CD4-positive, alpha-beta T cell (primary cell): ENCODE data around the gene CD74. TPM values are rescaled to one million over a fixed set of nuclear protein-coding genes. Genes with fewer than 3 reads are reported as not detected.

Experiments
- ATAC-seq: fragments of 200-7000 bp; cut with Tn5 transposase; one replicate; pipeline ENCODE4 v1.10.0; 2022; ENCODE audit warnings: mild to moderate bottlenecking; ENCODE audit not compliant: poor library complexity
- CTCF ChIA-PET: fragments of 350-600 bp; sonication (Branson Sonifier 250); formaldehyde crosslinking; loops from one replicate; lab custom pipeline; 2021; ENCODE audit warnings: antibody characterized with exemption, inconsistent platforms; lab: Charles Lee
- POLR2A ChIA-PET: fragments of 350-600 bp; sonication (Branson Sonifier 250); formaldehyde crosslinking; loops from one replicate; lab custom pipeline; 2021; ENCODE audit warnings: antibody characterized with exemption, inconsistent platforms; lab: Charles Lee
- DNase-seq, 14 experiments: peaks; one replicate each; pipeline ENCODE4 v3.0.0-alpha.2; 2013 to 2020; ENCODE audit warnings: mixed read lengths in 2 of 14
- H3K27ac ChIP-seq, 2 donors: one replicate each; pipeline versions ENCODE4 v1.5.1 to v1.7.0; 2013; ENCODE audit warnings: low read length in 2 of 2, low read depth in 1 of 2, mild to moderate bottlenecking in 1 of 2
- H3K27me3 ChIP-seq, 2 experiments: 1 replicate in 1 of 2; 2 replicates in 1 of 2; pipeline versions ENCODE4 v1.6.1 to v1.7.0; 2013; ENCODE audit warnings: low read length in 2 of 2, control low read depth in 1 of 2, mild to moderate bottlenecking in 1 of 2, moderate library complexity in 1 of 2; ENCODE audit not compliant: insufficient read depth in 2 of 2, control insufficient read depth in 1 of 2
- H3K36me3 ChIP-seq: one replicate; pipeline ENCODE4 v1.6.1; 2013; ENCODE audit warnings: low read length, control low read depth; ENCODE audit not compliant: insufficient read depth
- H3K4me1 ChIP-seq: one replicate; pipeline ENCODE4 v1.6.1; 2013; ENCODE audit warnings: low read length, control low read depth; ENCODE audit not compliant: insufficient read depth
- H3K4me3 ChIP-seq: one replicate; pipeline ENCODE4 v1.5.1; 2013; ENCODE audit warnings: mild to moderate bottlenecking, low read length, moderate library complexity
- H3K9me3 ChIP-seq, 2 experiments: 1 replicate in 1 of 2; 2 replicates in 1 of 2; pipeline versions ENCODE4 v1.6.1 to v1.7.0; 2013; ENCODE audit warnings: low read length in 2 of 2, mild to moderate bottlenecking in 2 of 2, control low read depth in 1 of 2, moderate library complexity in 1 of 2; ENCODE audit not compliant: control insufficient read depth in 1 of 2, insufficient read depth in 1 of 2
- H3K27ac Mint-ChIP-seq: one replicate; pipeline ENCODE4 v1.8.0; 2020; ENCODE audit warnings: mixed read lengths
- H3K27me3 Mint-ChIP-seq: one replicate; pipeline ENCODE4 v1.8.0; 2021; ENCODE audit warnings: mixed read lengths
- H3K36me3 Mint-ChIP-seq: one replicate; pipeline ENCODE4 v1.8.0; 2021; ENCODE audit warnings: low read depth, mixed read lengths
- H3K4me1 Mint-ChIP-seq: one replicate; pipeline ENCODE4 v1.8.0; 2021; ENCODE audit warnings: low read depth, mixed read lengths
- H3K4me3 Mint-ChIP-seq: one replicate; pipeline ENCODE4 v1.8.0; 2020; ENCODE audit warnings: mild to moderate bottlenecking, mixed read lengths
- H3K9me3 Mint-ChIP-seq: one replicate; pipeline ENCODE4 v1.8.0; 2020; ENCODE audit warnings: mixed read lengths
- CTCF ChIP-seq: fragments of 200-600 bp; IDR thresholded peaks from one replicate; pipeline ENCODE4 v1.8.0; 2022; ENCODE audit warnings: antibody characterized with exemption, mild to moderate bottlenecking
- intact Hi-C, 2 experiments: fragments of 100-400 bp; cut with DNase I in 1 of 2; cut with micrococcal nuclease in 1 of 2; formaldehyde crosslinking; loops; one replicate each; pipeline versions ENCODE4 v1.15.1 to v1.9.0; 2023 to 2025; cut with DNase I, micrococcal nuclease
- total RNA-seq, 174 experiments: library from RNA in 2 of 174; stranded (reverse) in 2 of 174; gene quantifications; one replicate each; pipeline ENCODE4 v1.2.3 and lab custom pipeline; 2021 to 2026

CD74 gene
- total RNA-seq, 2 experiments from 2014 or later = 299 to 303 TPM

DNA sequence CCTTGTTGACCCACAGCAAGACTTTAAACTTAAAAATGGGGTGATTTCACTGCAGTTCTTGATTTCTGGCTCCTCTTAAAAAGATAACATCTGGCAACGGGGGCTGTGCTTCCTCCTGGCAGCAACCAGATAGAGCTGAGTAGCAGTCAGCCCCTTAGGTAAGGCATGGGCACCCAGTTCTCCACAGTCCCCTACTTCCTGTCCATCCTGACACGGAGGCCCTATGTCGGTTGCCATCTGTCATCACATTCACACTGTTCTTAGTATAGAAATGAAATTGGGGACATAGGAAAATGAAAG, 11.7 kb downstream of the CD74 start:
- CTCF ChIA-PET = interaction anchor here (1.7 kb wide), 1 partner anchor 10 kb away, joined by 3 read pairs; no protein-coding TSS in a partner anchor
- H3K9me3 Mint-ChIP-seq = no peaks in the 10 kb centered on the region
- peaks cover 91% of the 10 kb centered on the region for H3K36me3 ChIP-seq
- POLR2A ChIA-PET = interaction anchor here (0.7 to 2.0 kb wide), 3 partner anchors 10 to 13 kb away, joined by 3 to 9 read pairs (median 8); partner anchors contain the start of gene CD74
- no peak overlapping the region for H3K4me3 Mint-ChIP-seq
- H3K4me1 Mint-ChIP-seq = no peaks in the 10 kb centered on the region
- no peaks in the 10 kb centered on the region for H3K9me3 ChIP-seq
- ATAC-seq (no peak), DNase-seq (peak in 1 of 14 experiments; percentile 17)
- intact Hi-C loops = loop anchor here in 1 of 2 experiments (5.0 kb wide), 1 partner anchor 39 kb away; no protein-coding TSS in a partner anchor
- H3K27me3 Mint-ChIP-seq = no peaks in the 10 kb centered on the region
- H3K4me1 ChIP-seq = no peaks in the 10 kb centered on the region
- TF ChIP-seq CTCF = no peak
- H3K4me3 ChIP-seq = no peak overlapping the region
- H3K36me3 Mint-ChIP-seq = peaks cover 83% of the 10 kb centered on the region
- H3K27me3 ChIP-seq = no peaks in the 10 kb centered on the region
- no peak overlapping the region for H3K27ac ChIP-seq
- peak overlapping the region; percentile 45 for H3K27ac Mint-ChIP-seq

- no peaks in the 10 kb centered on the region for H3K9me3 Mint-ChIP-seq
- H3K4me1 Mint-ChIP-seq = no peaks in the 10 kb centered on the region
- Histone ChIP-seq H3K27me3 (no peaks in the 10 kb centered on the region), H3K9me3 (no peaks in the 10 kb centered on the region), H3K36me3 (peaks cover 91% of the 10 kb centered on the region), H3K4me1 (no peaks in the 10 kb centered on the region), H3K4me3 (no peak overlapping the region), H3K27ac (no peak overlapping the region)
- CTCF ChIA-PET = interaction anchor here (1.7 kb wide), 1 partner anchor 11 kb away, joined by 3 read pairs; no protein-coding TSS in a partner anchor
- no peak for ATAC-seq
- no peak overlapping the region for H3K4me3 Mint-ChIP-seq
- TF ChIP-seq CTCF = no peak
- intact Hi-C loops = loop anchor here in 1 of 2 experiments (5.0 kb wide), 1 partner anchor 38 kb away; no protein-coding TSS in a partner anchor
- POLR2A ChIA-PET = interaction anchor here (0.7 to 2.0 kb wide), 3 partner anchors 11 to 13 kb away, joined by 3 to 9 read pairs (median 8); partner anchors contain the start of gene CD74
- H3K36me3 Mint-ChIP-seq = peaks cover 85% of the 10 kb centered on the region
- peak in 1 of 14 experiments; percentile 20 for DNase-seq
- no peaks in the 10 kb centered on the region for H3K27me3 Mint-ChIP-seq
- peak overlapping the region; percentile 45 for H3K27ac Mint-ChIP-seq
Measured at GRCh38 chr5:150400316-150401075, 12.2 kb downstream of the CD74 start.

DNA sequence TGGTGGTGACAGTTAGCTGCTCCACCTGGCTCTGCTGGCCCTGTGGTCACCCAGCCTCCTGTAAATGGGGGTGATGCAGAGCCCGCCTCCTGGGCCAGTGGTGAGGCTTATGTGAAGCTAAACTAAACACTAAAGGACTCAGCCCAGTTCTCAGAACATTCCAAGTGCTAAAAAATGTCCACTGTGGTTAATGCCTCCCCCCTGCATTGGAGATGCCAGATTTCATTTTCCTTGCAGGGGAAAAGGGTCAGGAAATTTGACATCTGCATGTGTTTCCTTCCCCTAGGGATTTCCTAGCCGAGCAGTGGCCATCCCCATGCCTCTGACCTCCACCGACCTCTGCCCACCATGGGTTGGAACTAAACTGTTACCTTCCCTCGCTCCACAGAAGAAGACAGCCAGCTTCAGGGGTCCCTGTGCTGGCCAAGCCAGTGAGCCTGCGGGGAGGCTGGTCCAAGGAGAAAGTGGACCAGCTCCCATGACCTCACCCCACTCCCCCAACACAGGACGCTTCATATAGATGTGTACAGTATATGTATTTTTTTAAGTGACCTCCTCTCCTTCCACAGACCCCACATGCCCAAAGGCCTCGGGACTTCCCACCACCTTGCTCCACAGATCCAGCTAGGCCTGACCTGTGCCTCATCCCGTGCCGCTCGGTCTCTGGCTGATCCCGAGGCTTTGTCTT, 13.0 kb downstream of the CD74 start:
- Histone ChIP-seq H3K4me1 (no peaks in the 10 kb centered on the region), H3K36me3 (peaks cover 90% of the 10 kb centered on the region), H3K27ac (no peak overlapping the region), H3K27me3 (no peaks in the 10 kb centered on the region), H3K4me3 (no peak overlapping the region), H3K9me3 (no peaks in the 10 kb centered on the region)
- ChIA-PET POLR2A (interaction anchor here (0.9 to 3.0 kb wide), 3 partner anchors 11 to 36 kb away, joined by 4 to 18 read pairs (median 13); partner anchors contain the start of gene CD74), CTCF (interaction anchor here (1.1 to 3.4 kb wide), 3 partner anchors 9 to 37 kb away, joined by 3 to 28 read pairs (median 19); partner anchors contain the start of gene CD74)
- H3K36me3 Mint-ChIP-seq = peaks cover 84% of the 10 kb centered on the region
- intact Hi-C loops = loop anchor here in 1 of 2 experiments (5.0 kb wide), 1 partner anchor 37 kb away; no protein-coding TSS in a partner anchor
- no peak for ATAC-seq
- no peak for TF ChIP-seq CTCF
- H3K27ac Mint-ChIP-seq = peak overlapping the region; percentile 19
- no peaks in the 10 kb centered on the region for H3K4me1 Mint-ChIP-seq
- no peaks in the 10 kb centered on the region for H3K9me3 Mint-ChIP-seq
- H3K4me3 Mint-ChIP-seq = no peak overlapping the region
- no peaks in the 10 kb centered on the region for H3K27me3 Mint-ChIP-seq
- peak in 1 of 14 experiments; percentile 21 for DNase-seq
